H1 (cell line): ENCODE measurements around the gene POLL. TPM values are rescaled to one million over a fixed set of nuclear protein-coding genes. Genes with fewer than 3 reads are reported as not detected.

Experiments
- CTCF ChIA-PET: fragments of 300-600 bp; sonication (Branson Sonifier 250); formaldehyde crosslinking; loops from one replicate; lab custom pipeline; 2021; ENCODE audit not compliant: partially characterized antibody; lab: Charles Lee
- POLR2A ChIA-PET: fragments of 300-600 bp; sonication (Branson Sonifier 250); formaldehyde crosslinking; loops from one replicate; lab custom pipeline; 2021; ENCODE audit warnings: inconsistent platforms; ENCODE audit not compliant: partially characterized antibody; lab: Charles Lee
- DNase-seq, 2 experiments: peaks; one replicate each; pipeline versions ENCODE4 v3.0.0 to v3.0.0-alpha.2; 2010 to 2022; ENCODE audit warnings: low spot score in 2 of 2, low read depth in 1 of 2, mixed read lengths in 1 of 2
- FAIRE-seq: peaks from 2 replicates; lab custom pipeline; 2011; peaks lifted over from hg19 to GRCh38; lab: Jason Lieb, UNC
- H2AFZ ChIP-seq: 2 replicates; pipeline ENCODE4 v1.8.1; 2012; ENCODE audit warnings: low read length, inconsistent platforms
- H2AK5ac ChIP-seq: 2 replicates; pipeline ENCODE4 v1.6.1; 2013; ENCODE audit warnings: low read depth, low read length
- H2BK120ac ChIP-seq: replicated peaks from 2 replicates; pipeline ENCODE3; 2013; ENCODE audit warnings: low read depth, low read length, inconsistent platforms
- H2BK12ac ChIP-seq: 2 replicates; pipeline ENCODE4 v1.6.1; 2013; ENCODE audit warnings: low read depth, low read length
- H2BK15ac ChIP-seq: 2 replicates; pipeline ENCODE4 v1.6.1; 2013; ENCODE audit warnings: low read length
- H2BK20ac ChIP-seq: 2 replicates; pipeline ENCODE4 v1.6.1; 2013; ENCODE audit warnings: low read length
- H2BK5ac ChIP-seq: 2 replicates; pipeline ENCODE4 v1.6.1; 2013; ENCODE audit warnings: low read depth, low read length
- H3K14ac ChIP-seq: 2 replicates; pipeline ENCODE4 v1.6.1; 2013; ENCODE audit warnings: inconsistent platforms; ENCODE audit not compliant: insufficient read length
- H3K18ac ChIP-seq: 2 replicates; pipeline ENCODE4 v1.6.1; 2013; ENCODE audit warnings: low read length; ENCODE audit errors: extremely low read depth
- H3K23ac ChIP-seq: 2 replicates; pipeline ENCODE4 v1.6.1; 2013; ENCODE audit warnings: inconsistent platforms; ENCODE audit not compliant: insufficient read length
- H3K23me2 ChIP-seq: 2 replicates; pipeline ENCODE4 v1.6.1; 2013; ENCODE audit warnings: low read depth, low read length
- H3K27ac ChIP-seq: 2 replicates; pipeline ENCODE4 v1.6.1; 2011; ENCODE audit warnings: low read depth, low read length, inconsistent platforms
- H3K27me3 ChIP-seq, 4 experiments: replicated peaks in 1 of 4; 1 replicate in 1 of 4; 2 replicates in 3 of 4; pipeline versions ENCODE4 v1.6.1 to v1.8.1; 2011 to 2013; ENCODE audit warnings: low read length in 3 of 4, mild to moderate bottlenecking in 3 of 4, inconsistent platforms in 2 of 4, mixed read lengths in 2 of 4, moderate library complexity in 1 of 4; ENCODE audit not compliant: control insufficient read depth in 3 of 4, insufficient read depth in 3 of 4; ENCODE audit errors: extremely low read depth in 1 of 4
- H3K36me3 ChIP-seq, 4 experiments: 2 replicates each; pipeline versions ENCODE4 v1.6.1 to v1.8.1; 2011 to 2013; ENCODE audit warnings: mild to moderate bottlenecking in 4 of 4, low read length in 3 of 4, moderate library complexity in 2 of 4, control low read depth in 1 of 4, inconsistent platforms in 1 of 4; ENCODE audit not compliant: insufficient read depth in 4 of 4, control insufficient read depth in 2 of 4
- H3K4ac ChIP-seq: replicated peaks from 2 replicates; pipeline ENCODE3; 2013; ENCODE audit warnings: low read length, low read depth, mixed read lengths, inconsistent platforms; ENCODE audit not compliant: insufficient read length
- H3K4me1 ChIP-seq, 4 experiments: replicated peaks in 1 of 4; 1 replicate in 1 of 4; 2 replicates in 3 of 4; pipeline versions ENCODE4 v1.6.1 to v1.8.1; 2011 to 2013; ENCODE audit warnings: low read length in 3 of 4, inconsistent platforms in 2 of 4, mixed read lengths in 1 of 4; ENCODE audit not compliant: insufficient read depth in 4 of 4, control insufficient read depth in 3 of 4
- H3K4me2 ChIP-seq, 2 experiments: 2 replicates each; pipeline versions ENCODE4 v1.6.1 to v1.8.1; 2011 to 2013; ENCODE audit warnings: low read depth in 2 of 2, low read length in 2 of 2, control low read depth in 1 of 2, inconsistent platforms in 1 of 2, mild to moderate bottlenecking in 1 of 2; ENCODE audit not compliant: insufficient read depth in 1 of 2
- H3K4me3 ChIP-seq, 4 experiments: fragments of 200-600, 300-600 bp in 1 of 4; sonication (generic), shearing (Covaris generic), sonication (Bioruptor Twin) in 1 of 4; 2 replicates each; pipeline versions ENCODE4 v1.5.1 to v1.8.1; 2011 to 2016; ENCODE audit warnings: low read length in 4 of 4, low read depth in 3 of 4, control low read depth in 2 of 4, inconsistent platforms in 2 of 4, mild to moderate bottlenecking in 2 of 4, mixed read lengths in 1 of 4, moderate library complexity in 1 of 4; ENCODE audit not compliant: insufficient read depth in 2 of 4; ENCODE audit errors: extremely low read depth in 1 of 4
- H3K56ac ChIP-seq: replicated peaks from 2 replicates; pipeline ENCODE3; 2013; ENCODE audit warnings: low read depth, mild to moderate bottlenecking, mixed read lengths, low read length, inconsistent platforms; ENCODE audit not compliant: insufficient read length
- H3K79me1 ChIP-seq: 2 replicates; pipeline ENCODE4 v1.6.1; 2013; ENCODE audit warnings: low read depth, low read length, control low read depth
- H3K79me2 ChIP-seq, 2 experiments: 2 replicates each; pipeline versions ENCODE4 v1.6.1 to v1.8.1; 2012 to 2013; ENCODE audit warnings: low read length in 2 of 2, mild to moderate bottlenecking in 2 of 2, inconsistent platforms in 1 of 2; ENCODE audit not compliant: insufficient read depth in 2 of 2, control insufficient read depth in 1 of 2
- H3K9ac ChIP-seq, 4 experiments: replicated peaks in 1 of 4; 1 replicate in 1 of 4; 2 replicates in 3 of 4; pipeline versions ENCODE4 v1.6.1 to v1.8.1; 2011 to 2013; ENCODE audit warnings: low read depth in 3 of 4, low read length in 3 of 4, control low read depth in 2 of 4, mild to moderate bottlenecking in 2 of 4, moderate library complexity in 2 of 4, inconsistent platforms in 1 of 4; ENCODE audit errors: extremely low read depth in 1 of 4
- H3K9me3 ChIP-seq, 2 experiments: 2 replicates each; pipeline versions ENCODE4 v1.6.1 to v1.8.1; 2012 to 2013; ENCODE audit warnings: mild to moderate bottlenecking in 2 of 2, moderate library complexity in 2 of 2, control low read depth in 1 of 2, inconsistent platforms in 1 of 2, low read depth in 1 of 2, low read length in 1 of 2, mixed read lengths in 1 of 2; ENCODE audit not compliant: insufficient read depth in 2 of 2
- H4K20me1 ChIP-seq, 2 experiments: replicated peaks in 1 of 2; 2 replicates each; pipeline versions ENCODE3 to v1.8.1; 2011 to 2013; ENCODE audit warnings: inconsistent platforms in 2 of 2, low read length in 2 of 2, mild to moderate bottlenecking in 1 of 2; ENCODE audit not compliant: insufficient read depth in 2 of 2, control insufficient read depth in 1 of 2
- H4K5ac ChIP-seq: 2 replicates; pipeline ENCODE4 v1.6.1; 2013; ENCODE audit warnings: low read length, low read depth, mixed read lengths, inconsistent platforms; ENCODE audit not compliant: insufficient read length
- H4K8ac ChIP-seq: 2 replicates; pipeline ENCODE4 v1.8.0; 2013; ENCODE audit warnings: mild to moderate bottlenecking, moderate library complexity, low read length, inconsistent platforms; ENCODE audit not compliant: insufficient read depth; ENCODE audit errors: extremely low read depth
- H4K91ac ChIP-seq: replicated peaks from 2 replicates; pipeline ENCODE3; 2013; ENCODE audit warnings: low read length, mixed read lengths, inconsistent platforms; ENCODE audit not compliant: insufficient read length
- ASH2L ChIP-seq: fragments of 200-600, 300-600 bp; sonication (generic); IDR thresholded peaks from one replicate; pipeline ENCODE4 v1.7.1; 2017; ENCODE audit warnings: low read length
- BACH1 ChIP-seq: IDR thresholded peaks from 2 replicates; pipeline ENCODE4 v1.6.1; 2012; ENCODE audit warnings: low read length, improper control_type of control experiment
- CBX5 ChIP-seq: fragments of 300-800, 300-1000 bp; sonication (generic); IDR thresholded peaks from 2 replicates; pipeline ENCODE4 v1.7.1; 2016; ENCODE audit warnings: antibody characterized with exemption, low read length, low read depth
- FOSL1 ChIP-seq: IDR thresholded peaks from 2 replicates; pipeline ENCODE4 v1.6.1; 2011; ENCODE audit warnings: mild to moderate bottlenecking, low read depth, low read length, moderate library complexity; ENCODE audit not compliant: insufficient read depth
- HDAC2 ChIP-seq, 2 experiments: fragments of 300-600 bp in 1 of 2; sonication (generic) in 1 of 2; IDR thresholded peaks; 2 replicates each; pipeline ENCODE4 v1.6.1; 2011 to 2012; ENCODE audit warnings: low read depth in 2 of 2, low read length in 2 of 2, mild to moderate bottlenecking in 2 of 2, moderate library complexity in 2 of 2, borderline replicate concordance in 1 of 2, inconsistent platforms in 1 of 2
- JUND ChIP-seq: IDR thresholded peaks from 2 replicates; pipeline ENCODE4 v1.6.1; 2011; ENCODE audit warnings: mild to moderate bottlenecking, improper control_type of control experiment, low read length
- RFX5 ChIP-seq: IDR thresholded peaks from 2 replicates; pipeline ENCODE4 v1.6.1; 2011; ENCODE audit warnings: low read depth, low read length, improper control_type of control experiment, borderline replicate concordance
- RXRA ChIP-seq: IDR thresholded peaks from 2 replicates; pipeline ENCODE4 v1.6.1; 2011; ENCODE audit warnings: low read depth, mild to moderate bottlenecking, low read length, moderate library complexity; ENCODE audit not compliant: insufficient read depth
- SP1 ChIP-seq: IDR thresholded peaks from 2 replicates; pipeline ENCODE4 v1.6.1; 2011; ENCODE audit warnings: low read depth, low read length
- TAF1 ChIP-seq: IDR thresholded peaks from 2 replicates; pipeline ENCODE4 v1.6.1; 2011; ENCODE audit warnings: mild to moderate bottlenecking, low read depth, low read length
- WGBS, 2 experiments: shearing (Covaris generic) in 1 of 2; methylation state at CpG; one replicate each; pipeline versions ENCODE4 v1.1.6 to v1.1.7; 2013 to 2015; ENCODE audit warnings: low lambda C conversion rate in 2 of 2, mixed read lengths in 2 of 2, inconsistent platforms in 1 of 2, low coverage in 1 of 2, missing lambda C conversion rate in 1 of 2; ENCODE audit not compliant: insufficient replicate concordance in 2 of 2, insufficient coverage in 1 of 2, insufficient read length in 1 of 2; ENCODE audit errors: extremely low coverage in 1 of 2, missing lambda C conversion rate in 1 of 2; 5-methylcytosine and 5-hydroxymethylcytosine counted together
- polyA plus RNA-seq, 7 experiments: library from polyadenylated mRNA; depleted of rRNA in 3 of 7; stranded (reverse) in 5 of 7; unstranded in 2 of 7; fragments of >200 nt in 5 of 7; fragments of 200-250 nt in 2 of 7; gene quantifications; 1 replicate in 5 of 7; 2 replicates in 1 of 7; 4 replicates in 1 of 7; pipeline versions ENCODE4 v1.2.1 to v1.2.3, GENCODE V29; 2011 to 2013; ENCODE audit warnings: missing spikeins in 2 of 7, mixed read lengths in 2 of 7
- total RNA-seq: library from RNA; stranded (reverse); fragmentation: NEBNext Ultra II Directional; extraction: Animal tissue kit (Norgen Biotek cat#: 25700); gene quantifications from 2 replicates; pipeline ENCODE4 v1.2.1, GENCODE V29; 2021
- TF ChIP-seq, protein P1 (sequence below), 3 experiments: IDR thresholded peaks; 1 replicate in 2 of 3; 2 replicates in 1 of 3; pipeline versions ENCODE4 v1.5.1 to v1.6.1; 2011; ENCODE audit warnings: low read length in 3 of 3, mild to moderate bottlenecking in 3 of 3, inconsistent platforms in 2 of 3, low read depth in 1 of 3, moderate library complexity in 1 of 3; ENCODE audit not compliant: insufficient read depth in 1 of 3; ENCODE audit errors: control extremely low read depth in 1 of 3

POLL gene
- total and polyA plus RNA-seq, 2 of the 8 experiments (the other 6 are each of a cell fraction or from before 2014, with no cell fraction given), result 26.1 to 45.9 TPM

- Histone ChIP-seq H3K9ac (no peak overlapping the region), H3K9me3 (no peaks in the 10 kb centered on the region), H3K4me3 (no peak overlapping the region), H3K23ac (no peak overlapping the region), H2BK120ac (no peak overlapping the region), H2AFZ (no peak overlapping the region), H3K79me1 (no peaks in the 10 kb centered on the region), H4K5ac (no peak overlapping the region), H3K56ac (no peak overlapping the region), H3K27me3 (peaks cover 2 to 28% (median 25%) of the 10 kb centered on the region in 4 experiments), H4K91ac (no peak overlapping the region), H2BK12ac (no peak overlapping the region), H2BK20ac (no peak overlapping the region), H3K18ac (no peak overlapping the region), H3K4me2 (no peak overlapping the region), H3K14ac (no peak overlapping the region), H4K20me1 (peaks cover 0 to 4% of the 10 kb centered on the region in 2 experiments), H3K4ac (no peak overlapping the region), H3K36me3 (no peaks in the 10 kb centered on the region), H3K23me2 (no peaks in the 10 kb centered on the region; the same call in 1 of the 2 replicates), H3K4me1 (peaks cover 0 to 6% (median 3%) of the 10 kb centered on the region in 4 experiments; a peak in 4 of 7 replicates), H2AK5ac (no peak overlapping the region), H2BK5ac (no peak overlapping the region), H2BK15ac (no peak overlapping the region), H3K27ac (no peak overlapping the region), H4K8ac (no peak overlapping the region), H3K79me2 (no peaks in the 10 kb centered on the region)
- WGBS, 2 experiments, result 83% methylated on average over 11 of the region's 11 CpGs; no CpG with 5 or more reads in 1 of the 2 experiments
- DNase-seq (peak in 1 of 2 experiments; percentile 36), FAIRE-seq (no peak)
- POLR2A ChIA-PET, result interaction anchor here (2.8 kb wide), 1 partner anchor 10 kb away, joined by 9 read pairs; no protein-coding TSS in a partner anchor
- CTCF ChIA-PET, result interaction anchor here (0.8 to 7.5 kb wide), 5 partner anchors 22 to 350 kb away, joined by 3 to 38 read pairs (median 15); no protein-coding TSS in a partner anchor
- TF ChIP-seq JUND (no peak), HDAC2 (IDR thresholded peaks at IDR 0.05; ENCODE audit: borderline replicate concordance in 1 of 2, low read depth in 2 of 2, low read length in 2 of 2) (no peak), CBX5 (no peak), BACH1 (no peak), ASH2L (no peak), SP1 (no peak), TAF1 (no peak), RXRA (no peak), FOSL1 (no peak), RFX5 (no peak)
- TF ChIP-seq, protein P1, sequence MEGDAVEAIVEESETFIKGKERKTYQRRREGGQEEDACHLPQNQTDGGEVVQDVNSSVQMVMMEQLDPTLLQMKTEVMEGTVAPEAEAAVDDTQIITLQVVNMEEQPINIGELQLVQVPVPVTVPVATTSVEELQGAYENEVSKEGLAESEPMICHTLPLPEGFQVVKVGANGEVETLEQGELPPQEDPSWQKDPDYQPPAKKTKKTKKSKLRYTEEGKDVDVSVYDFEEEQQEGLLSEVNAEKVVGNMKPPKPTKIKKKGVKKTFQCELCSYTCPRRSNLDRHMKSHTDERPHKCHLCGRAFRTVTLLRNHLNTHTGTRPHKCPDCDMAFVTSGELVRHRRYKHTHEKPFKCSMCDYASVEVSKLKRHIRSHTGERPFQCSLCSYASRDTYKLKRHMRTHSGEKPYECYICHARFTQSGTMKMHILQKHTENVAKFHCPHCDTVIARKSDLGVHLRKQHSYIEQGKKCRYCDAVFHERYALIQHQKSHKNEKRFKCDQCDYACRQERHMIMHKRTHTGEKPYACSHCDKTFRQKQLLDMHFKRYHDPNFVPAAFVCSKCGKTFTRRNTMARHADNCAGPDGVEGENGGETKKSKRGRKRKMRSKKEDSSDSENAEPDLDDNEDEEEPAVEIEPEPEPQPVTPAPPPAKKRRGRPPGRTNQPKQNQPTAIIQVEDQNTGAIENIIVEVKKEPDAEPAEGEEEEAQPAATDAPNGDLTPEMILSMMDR (IDR thresholded peaks at IDR 0.05; ENCODE audit: control extremely low read depth in 1 of 3, insufficient read depth in 1 of 3, low read depth in 1 of 3, low read length in 3 of 3), result no peak
Observed at GRCh38 chr10:101563497-101564040, 24.5 kb downstream of the POLL start.
